Measurements from ENCODE around the gene TMEM33.

TMEM33 gene

GRCh38 chr4:41921476-41921875, 13.8 kb upstream of the TMEM33 start:
- TF ChIP-seq, protein P1, sequence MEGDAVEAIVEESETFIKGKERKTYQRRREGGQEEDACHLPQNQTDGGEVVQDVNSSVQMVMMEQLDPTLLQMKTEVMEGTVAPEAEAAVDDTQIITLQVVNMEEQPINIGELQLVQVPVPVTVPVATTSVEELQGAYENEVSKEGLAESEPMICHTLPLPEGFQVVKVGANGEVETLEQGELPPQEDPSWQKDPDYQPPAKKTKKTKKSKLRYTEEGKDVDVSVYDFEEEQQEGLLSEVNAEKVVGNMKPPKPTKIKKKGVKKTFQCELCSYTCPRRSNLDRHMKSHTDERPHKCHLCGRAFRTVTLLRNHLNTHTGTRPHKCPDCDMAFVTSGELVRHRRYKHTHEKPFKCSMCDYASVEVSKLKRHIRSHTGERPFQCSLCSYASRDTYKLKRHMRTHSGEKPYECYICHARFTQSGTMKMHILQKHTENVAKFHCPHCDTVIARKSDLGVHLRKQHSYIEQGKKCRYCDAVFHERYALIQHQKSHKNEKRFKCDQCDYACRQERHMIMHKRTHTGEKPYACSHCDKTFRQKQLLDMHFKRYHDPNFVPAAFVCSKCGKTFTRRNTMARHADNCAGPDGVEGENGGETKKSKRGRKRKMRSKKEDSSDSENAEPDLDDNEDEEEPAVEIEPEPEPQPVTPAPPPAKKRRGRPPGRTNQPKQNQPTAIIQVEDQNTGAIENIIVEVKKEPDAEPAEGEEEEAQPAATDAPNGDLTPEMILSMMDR (IDR thresholded peaks at IDR 0.05; ENCODE audit: borderline replicate concordance, insufficient read depth, low read depth, low read length), result no peak

DNA sequence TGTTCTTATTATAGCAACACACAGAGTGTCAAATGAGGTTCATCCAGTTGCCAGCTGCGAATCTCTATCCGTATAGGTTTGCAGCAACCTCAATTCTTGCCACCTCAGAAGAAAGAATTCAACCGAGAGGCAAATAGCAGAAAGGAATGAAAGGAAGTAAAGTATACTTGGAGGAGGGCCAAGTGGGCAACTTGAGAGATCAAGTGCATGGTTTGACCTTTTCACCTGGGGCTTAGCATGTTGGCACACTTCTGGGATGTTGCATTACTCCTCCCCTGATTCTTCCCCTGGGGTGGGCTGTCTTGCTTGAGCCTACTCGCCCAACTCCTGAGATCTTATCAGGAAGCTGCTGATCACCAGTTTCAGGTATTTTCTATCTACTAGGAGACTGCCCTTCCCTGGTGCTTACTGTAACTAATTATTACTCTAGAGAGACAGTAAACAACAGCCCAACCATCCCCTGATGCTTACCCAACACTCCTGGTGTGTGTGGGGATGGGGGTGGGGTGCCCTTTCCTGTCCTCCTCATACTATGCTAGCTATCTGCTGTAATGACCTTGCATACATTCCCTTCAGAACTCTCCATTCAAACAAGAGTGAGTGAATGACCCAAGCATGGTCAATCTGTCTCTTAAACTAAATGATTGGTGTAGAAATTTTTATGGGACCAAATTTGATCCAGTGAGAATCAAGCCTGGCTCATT, 7.3 kb upstream of the TMEM33 start:
- no peak overlapping the region for H3K4me3 ChIP-seq (ENCODE audit: low read depth, low read length)
- TF ChIP-seq, protein P1 (IDR thresholded peaks at IDR 0.05; ENCODE audit: borderline replicate concordance, insufficient read depth, low read depth, low read length), result no peak

More at GRCh38 chr4:41921476-41921875, 13.8 kb upstream of the TMEM33 start:
- H3K4me3 ChIP-seq (ENCODE audit: low read depth, low read length), result no peak overlapping the region

DNA sequence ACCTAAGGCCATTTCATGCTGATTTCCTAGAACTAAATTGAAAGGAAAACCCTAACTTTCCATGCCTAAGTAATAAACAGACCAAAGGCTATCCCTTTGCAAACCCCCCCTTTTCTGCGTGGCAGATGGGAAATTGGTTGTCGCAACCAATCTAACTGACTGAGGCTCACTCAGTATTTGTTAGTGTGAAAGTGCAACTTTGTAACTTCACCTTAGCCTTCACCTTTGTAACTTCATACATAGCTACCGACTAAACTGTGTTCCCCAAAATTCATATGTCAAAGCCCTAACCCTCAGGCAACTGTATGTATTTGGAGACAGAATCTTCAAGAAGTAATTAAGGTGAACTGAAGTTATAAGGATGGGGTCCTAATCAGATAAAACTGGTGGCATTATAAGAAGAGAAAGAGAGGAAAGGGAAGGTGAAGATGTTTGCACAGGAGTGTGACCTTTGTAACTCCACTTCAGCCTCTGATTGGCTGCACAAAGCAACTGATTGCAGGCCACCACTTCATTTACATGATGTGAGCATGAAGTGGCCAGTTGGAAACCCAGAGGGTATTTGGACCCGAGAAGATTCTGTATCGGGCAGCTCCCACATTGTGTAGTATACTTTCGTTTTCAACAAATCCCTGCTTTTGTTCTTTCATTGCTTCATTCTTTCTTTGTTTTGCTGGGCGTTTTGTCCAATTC, 4.9 kb upstream of the TMEM33 start:
- TF ChIP-seq, protein P1 (IDR thresholded peaks at IDR 0.05; ENCODE audit: borderline replicate concordance, insufficient read depth, low read depth, low read length), result no peak
- H3K4me3 ChIP-seq (ENCODE audit: low read depth, low read length), result no peak overlapping the region

DNA sequence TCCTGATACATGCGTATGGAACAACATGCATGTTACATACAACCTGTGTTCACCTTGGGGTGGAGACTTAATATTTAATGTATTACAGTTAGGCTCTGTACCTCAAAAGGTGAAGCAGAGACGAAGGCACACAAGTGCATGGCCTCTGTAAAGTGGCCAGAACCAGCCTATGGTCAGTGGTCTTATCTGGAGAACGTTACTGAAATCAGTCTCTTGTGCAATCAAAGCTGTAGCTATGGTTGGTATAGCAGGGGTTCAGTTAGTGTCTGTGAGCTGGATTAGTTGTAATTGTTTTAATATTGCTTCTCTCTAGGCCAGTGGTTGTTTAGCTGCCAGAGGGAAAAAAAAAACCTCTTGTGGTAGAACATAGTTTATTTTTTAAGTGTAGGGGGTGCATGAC, 2.2 kb upstream of the TMEM33 start:
- H3K4me3 ChIP-seq (ENCODE audit: low read depth, low read length), result no peak overlapping the region
- TF ChIP-seq, protein P1 (IDR thresholded peaks at IDR 0.05; ENCODE audit: borderline replicate concordance, insufficient read depth, low read depth, low read length), result no peak

GRCh38 chr4:41933997-41934503, 1.2 kb upstream of the TMEM33 start:
- no peak overlapping the region for H3K4me3 ChIP-seq (ENCODE audit: low read depth, low read length)

GRCh38 chr4:41934514-41934900, 722 bp upstream of the TMEM33 start:
- TF ChIP-seq, protein P1 (IDR thresholded peaks at IDR 0.05; ENCODE audit: borderline replicate concordance, insufficient read depth, low read depth, low read length), result no peak
- no peak overlapping the region for H3K4me3 ChIP-seq (ENCODE audit: low read depth, low read length)

More at GRCh38 chr4:41933997-41934503, 1.2 kb upstream of the TMEM33 start:
- TF ChIP-seq, protein P1 (IDR thresholded peaks at IDR 0.05; ENCODE audit: borderline replicate concordance, insufficient read depth, low read depth, low read length), result no peak

Data from GM12875 (cell line).